MCF 10A (cell line): ENCODE results near the gene CASD1. TPM values are rescaled to one million over a fixed set of nuclear protein-coding genes. Genes with fewer than 3 reads are reported as not detected.

Experiments
- BruUV-seq: library from RNA; stranded (reverse); fragments of 400-500 nt; replicated peaks from 2 replicates; lab custom pipeline; 2021; lab: Mats Ljungman, UMichigan
- CTCF ChIA-PET: fragments of 300-600 bp; sonication (Branson Sonifier 250); formaldehyde crosslinking; extraction: SDS; loops from one replicate; lab custom pipeline; 2021; ENCODE audit warnings: antibody characterized with exemption, inconsistent platforms; lab: Yijun Ruan, JAX
- POLR2A ChIA-PET: fragments of 300-600, 350-650 bp; sonication (Branson Sonifier 250); formaldehyde crosslinking; extraction: SDS; loops from one replicate; lab custom pipeline; 2020; ENCODE audit warnings: antibody characterized with exemption, inconsistent platforms; lab: Yijun Ruan, JAX
- DNase-seq: peaks from one replicate; pipeline ENCODE4 v3.0.0-alpha.2; 2018; ENCODE audit not compliant: unreplicated experiment
- H3K27ac Mint-ChIP-seq: one replicate; pipeline ENCODE4 v1.8.0; 2022; ENCODE audit warnings: mild to moderate bottlenecking, low read depth, mixed read lengths; ENCODE audit not compliant: unreplicated experiment
- H3K27me3 Mint-ChIP-seq: one replicate; pipeline ENCODE4 v1.8.0; 2022; ENCODE audit warnings: mixed read lengths; ENCODE audit not compliant: insufficient read depth, unreplicated experiment
- H3K36me3 Mint-ChIP-seq: one replicate; pipeline ENCODE4 v1.8.0; 2022; ENCODE audit warnings: mild to moderate bottlenecking, moderate library complexity, mixed read lengths; ENCODE audit not compliant: insufficient read depth, unreplicated experiment
- H3K4me1 Mint-ChIP-seq: one replicate; pipeline ENCODE4 v1.8.0; 2022; ENCODE audit warnings: mixed read lengths; ENCODE audit not compliant: insufficient read depth, unreplicated experiment
- H3K4me3 Mint-ChIP-seq: one replicate; pipeline ENCODE4 v1.8.0; 2022; ENCODE audit warnings: mild to moderate bottlenecking, moderate library complexity, mixed read lengths; ENCODE audit not compliant: unreplicated experiment
- H3K9me3 Mint-ChIP-seq: one replicate; pipeline ENCODE4 v1.8.0; 2022; ENCODE audit warnings: mixed read lengths; ENCODE audit not compliant: unreplicated experiment
- CTCF ChIP-seq: fragments of 200-600 bp; IDR thresholded peaks from one replicate; pipeline ENCODE4 v1.8.0; 2022; ENCODE audit warnings: antibody characterized with exemption, mild to moderate bottlenecking; ENCODE audit not compliant: unreplicated experiment
- intact Hi-C: fragments of 100-400 bp; cut with micrococcal nuclease; formaldehyde crosslinking; loops from 2 replicates; pipeline ENCODE4 v1.14.1; 2022
- total RNA-seq: library from RNA; stranded (reverse); gene quantifications from 2 replicates; pipeline ENCODE4 v1.2.3, GENCODE V29; 2022

CASD1 gene
- total RNA-seq, 1 experiment from 2014 or later = 15.9 TPM

GRCh38 chr7:94562525-94562924, 52.9 kb downstream of the CASD1 start:
- ChIA-PET POLR2A (interaction anchor here (0.6 to 0.7 kb wide), 2 partner anchors 24 to 1994 kb away, joined by 3 read pairs; no protein-coding TSS in a partner anchor), CTCF (interaction anchor here (1.4 kb wide), 1 partner anchor 8 kb away, joined by 5 read pairs; no protein-coding TSS in a partner anchor)
- Mint-ChIP-seq H3K4me1 (no peaks in the 10 kb centered on the region), H3K9me3 (no peaks in the 10 kb centered on the region), H3K4me3 (no peak overlapping the region), H3K27me3 (no peaks in the 10 kb centered on the region), H3K36me3 (no peaks in the 10 kb centered on the region), H3K27ac (no peak overlapping the region)
- intact Hi-C loops = no loop called here
- BruUV-seq = no TSS peak
- DNase-seq = no peak
- no peak for TF ChIP-seq CTCF

GRCh38 chr7:94565247-94565894, 55.8 kb downstream of the CASD1 start:
- Mint-ChIP-seq H3K4me1 (no peaks in the 10 kb centered on the region), H3K9me3 (peaks cover 6% of the 10 kb centered on the region), H3K27me3 (no peaks in the 10 kb centered on the region), H3K36me3 (no peaks in the 10 kb centered on the region), H3K4me3 (no peak overlapping the region), H3K27ac (no peak overlapping the region)
- BruUV-seq = no TSS peak
- POLR2A ChIA-PET = no interaction called here
- CTCF ChIA-PET = interaction anchor here (0.9 to 1.2 kb wide), 2 partner anchors 14 to 116 kb away, joined by 3 to 4 read pairs; no protein-coding TSS in a partner anchor
- TF ChIP-seq CTCF = no peak
- intact Hi-C loops = no loop called here
- no peak for DNase-seq

GRCh38 chr7:94567396-94567795, 57.8 kb downstream of the CASD1 start:
- intact Hi-C loops = no loop called here
- Mint-ChIP-seq H3K27ac (no peak overlapping the region), H3K36me3 (no peaks in the 10 kb centered on the region), H3K4me1 (no peaks in the 10 kb centered on the region), H3K9me3 (peaks cover 6% of the 10 kb centered on the region), H3K27me3 (no peaks in the 10 kb centered on the region), H3K4me3 (no peak overlapping the region)
- ChIA-PET CTCF (no interaction called here), POLR2A (interaction anchor here (0.8 kb wide), 1 partner anchor 902 kb away, joined by 3 read pairs; no protein-coding TSS in a partner anchor)
- no TSS peak for BruUV-seq
- no peak for DNase-seq
- no peak for TF ChIP-seq CTCF

- CTCF ChIA-PET = interaction anchor here (1.6 kb wide), 1 partner anchor 85 kb away, joined by 4 read pairs; no protein-coding TSS in a partner anchor
- POLR2A ChIA-PET = interaction anchor here (1.3 kb wide), 1 partner anchor 9 kb away, joined by 3 read pairs; no protein-coding TSS in a partner anchor
- Mint-ChIP-seq H3K4me3 (no peak overlapping the region), H3K36me3 (peaks cover 21% of the 10 kb centered on the region), H3K27me3 (no peaks in the 10 kb centered on the region), H3K27ac (no peak overlapping the region), H3K9me3 (peaks cover 24% of the 10 kb centered on the region), H3K4me1 (no peaks in the 10 kb centered on the region)
- intact Hi-C loops = no loop called here
- BruUV-seq = no TSS peak
- DNase-seq = no peak
- TF ChIP-seq CTCF = no peak
These were observed 62.2 kb downstream of the CASD1 start for GRCh38 chr7:94571816-94572215.
